GM19452 (cell line): Measurements from ENCODE around the gene LEPROT.

Source experiments
- ATAC-seq: cut with Tn5 transposase; IDR thresholded peaks from one replicate; pipeline ENCODE4 v1.9.1; 2021; ENCODE audit not compliant: unreplicated experiment

The LEPROT gene

GRCh38 chr1:65471861-65472332 lies 51.4 kb downstream of the LEPROT start:
- ATAC-seq = no peak

DNA sequence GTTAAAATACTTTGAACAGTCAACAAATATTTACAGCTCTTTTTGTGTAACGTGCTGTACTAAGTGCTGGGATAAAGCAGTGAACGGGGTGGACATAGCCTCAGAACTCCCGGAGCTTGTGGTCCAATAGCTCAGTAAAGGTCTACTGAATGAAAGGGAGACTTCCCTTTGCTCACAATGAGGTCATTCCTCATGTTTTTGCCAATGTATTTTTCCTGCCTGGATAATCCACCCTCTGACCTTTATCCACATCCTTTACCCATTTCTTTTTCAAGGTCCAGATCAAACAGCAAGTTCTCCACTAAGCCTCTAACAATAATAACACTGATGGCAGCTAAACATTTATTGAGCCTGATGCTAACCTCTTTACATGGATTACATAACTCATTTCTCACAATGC lies 55.9 kb downstream of the LEPROT start:
- no peak for ATAC-seq

- no peak for ATAC-seq
These were observed 57.2 kb downstream of the LEPROT start for GRCh38 chr1:65477414-65478378.

DNA sequence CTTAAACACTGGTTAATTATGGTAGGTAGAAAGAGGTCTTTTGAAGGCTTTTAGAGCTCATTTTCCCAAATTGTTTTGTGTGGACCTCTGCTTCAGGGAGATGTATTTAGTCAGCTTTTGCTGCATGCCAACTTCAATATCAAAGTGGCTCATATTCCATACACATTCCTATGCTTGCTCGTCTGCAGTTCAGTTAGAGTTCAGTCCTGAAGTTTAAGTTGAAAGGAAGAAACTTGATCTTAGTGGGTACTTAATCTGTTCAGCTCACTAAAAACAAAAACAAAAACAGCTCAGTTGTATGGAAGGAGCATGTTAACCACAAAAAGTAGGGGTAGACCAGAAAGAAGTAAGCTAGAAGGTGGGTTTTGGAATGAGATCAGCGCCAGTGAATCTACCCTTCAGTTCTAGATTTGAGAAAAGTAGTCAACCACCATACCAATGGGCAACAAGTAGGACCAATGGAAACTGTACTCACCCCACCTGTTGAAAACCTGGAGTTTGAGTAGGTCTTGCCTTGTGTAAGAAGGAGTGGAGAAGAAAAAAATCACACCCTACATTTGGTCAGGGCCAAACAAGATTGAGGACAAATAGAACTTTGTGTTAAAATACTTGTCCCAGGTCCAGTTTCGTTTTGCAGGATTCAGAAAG lies 58.0 kb downstream of the LEPROT start:
- ATAC-seq = no peak

DNA sequence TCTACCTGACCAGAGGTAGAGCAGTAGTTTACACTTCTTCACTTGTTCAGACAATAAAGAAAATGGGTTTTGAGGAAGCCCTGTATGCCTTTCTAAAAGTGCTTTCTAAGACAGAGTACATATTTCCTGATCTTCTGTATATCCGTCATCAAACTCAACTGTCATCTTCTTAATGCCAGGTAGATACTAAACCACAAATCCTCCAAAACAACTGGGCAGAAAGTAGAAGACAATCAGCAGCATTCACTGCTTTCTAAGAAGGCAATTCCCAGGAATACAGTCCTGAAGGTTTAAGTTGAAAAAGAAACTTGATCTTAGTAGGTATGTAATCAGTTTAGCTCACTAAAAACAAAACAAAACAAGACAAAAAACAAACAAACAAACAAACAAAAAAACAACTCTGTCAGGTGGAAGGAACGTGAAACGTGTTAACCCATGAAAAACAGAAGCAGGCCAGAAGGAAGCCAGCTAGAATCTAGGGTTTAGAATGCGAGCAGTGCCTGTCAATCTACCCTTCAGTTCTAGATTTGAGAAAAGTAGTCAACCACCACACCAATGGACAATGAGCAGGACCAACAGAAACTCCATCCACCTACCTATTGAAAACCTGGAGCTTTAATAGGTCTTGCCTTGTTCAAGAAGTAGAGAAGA lies 59.2 kb downstream of the LEPROT start:
- ATAC-seq = no peak

GRCh38 chr1:65480684-65481405 lies 60.4 kb downstream of the LEPROT start:
- no peak for ATAC-seq

DNA sequence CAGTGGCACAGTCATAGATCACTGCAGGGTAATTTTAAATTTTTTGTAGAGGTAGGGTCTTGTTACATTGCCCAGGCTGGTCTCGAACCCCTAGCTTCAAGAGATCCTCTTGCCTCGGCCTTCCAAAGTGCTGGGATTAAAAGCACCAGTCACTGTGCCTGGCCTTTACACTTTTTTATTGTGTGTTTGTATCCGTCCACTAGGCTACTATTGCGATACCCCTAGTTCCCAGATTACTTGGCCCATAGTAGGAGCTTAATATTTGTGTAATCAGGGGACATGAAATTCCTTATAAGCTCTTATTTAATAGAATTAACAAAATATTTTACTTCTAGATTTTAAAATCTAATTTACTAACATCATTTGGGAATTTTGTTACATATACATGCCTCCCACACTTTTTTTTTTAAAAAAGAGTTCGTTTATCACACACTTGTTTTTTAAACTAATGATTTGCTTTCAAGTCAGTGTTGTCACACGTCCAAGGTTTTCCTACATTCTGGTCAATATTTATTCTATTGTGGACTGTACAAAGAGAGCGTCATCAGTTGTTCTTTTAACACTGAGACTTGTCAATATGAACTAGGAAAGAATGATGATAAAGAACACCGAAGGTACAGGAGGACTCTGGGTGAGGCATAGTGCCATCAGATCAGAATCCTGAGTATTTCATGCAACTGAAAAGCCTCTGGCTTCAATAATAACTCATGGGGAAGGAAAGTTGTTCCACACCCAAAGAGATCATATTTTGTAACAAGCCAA lies 63.7 kb downstream of the LEPROT start:
- ATAC-seq = no peak
